ENCODE data around the gene HNRNPH2.

The HNRNPH2 gene

DNA sequence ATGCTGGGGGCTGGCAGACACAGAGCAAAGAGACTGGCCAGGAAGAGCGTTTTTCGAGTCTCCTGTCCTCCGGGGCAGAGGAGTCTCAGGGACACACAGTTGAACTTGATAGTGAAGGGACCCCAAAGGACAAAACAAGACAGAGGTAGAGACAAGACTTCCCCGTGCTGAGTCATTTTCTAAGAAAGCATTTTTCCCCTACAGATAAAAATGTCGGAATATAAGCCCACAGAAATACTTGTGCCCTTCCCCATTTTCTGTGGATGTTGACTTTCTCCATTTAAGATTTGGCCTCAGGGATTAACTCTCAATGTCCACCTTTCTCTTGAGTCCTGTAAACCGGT is 21.5 kb upstream of the HNRNPH2 start:
- Histone ChIP-seq H3K36me3 (ENCODE audit: low read depth) (peaks cover 5% of the 10 kb centered on the region), H3K9me3 (ENCODE audit: severe bottlenecking) (no peaks in the 10 kb centered on the region), H3K27ac (ENCODE audit: poor library complexity, severe bottlenecking) (no peak overlapping the region), H3K4me1 (ENCODE audit: insufficient read depth, poor library complexity, severe bottlenecking) (no peaks in the 10 kb centered on the region), H3K27me3 (ENCODE audit: insufficient read depth, poor library complexity, severe bottlenecking) (no peaks in the 10 kb centered on the region), H3K4me3 (ENCODE audit: severe bottlenecking) (no peak overlapping the region)
- TF ChIP-seq, protein P1, sequence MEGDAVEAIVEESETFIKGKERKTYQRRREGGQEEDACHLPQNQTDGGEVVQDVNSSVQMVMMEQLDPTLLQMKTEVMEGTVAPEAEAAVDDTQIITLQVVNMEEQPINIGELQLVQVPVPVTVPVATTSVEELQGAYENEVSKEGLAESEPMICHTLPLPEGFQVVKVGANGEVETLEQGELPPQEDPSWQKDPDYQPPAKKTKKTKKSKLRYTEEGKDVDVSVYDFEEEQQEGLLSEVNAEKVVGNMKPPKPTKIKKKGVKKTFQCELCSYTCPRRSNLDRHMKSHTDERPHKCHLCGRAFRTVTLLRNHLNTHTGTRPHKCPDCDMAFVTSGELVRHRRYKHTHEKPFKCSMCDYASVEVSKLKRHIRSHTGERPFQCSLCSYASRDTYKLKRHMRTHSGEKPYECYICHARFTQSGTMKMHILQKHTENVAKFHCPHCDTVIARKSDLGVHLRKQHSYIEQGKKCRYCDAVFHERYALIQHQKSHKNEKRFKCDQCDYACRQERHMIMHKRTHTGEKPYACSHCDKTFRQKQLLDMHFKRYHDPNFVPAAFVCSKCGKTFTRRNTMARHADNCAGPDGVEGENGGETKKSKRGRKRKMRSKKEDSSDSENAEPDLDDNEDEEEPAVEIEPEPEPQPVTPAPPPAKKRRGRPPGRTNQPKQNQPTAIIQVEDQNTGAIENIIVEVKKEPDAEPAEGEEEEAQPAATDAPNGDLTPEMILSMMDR (IDR thresholded peaks at IDR 0.05; ENCODE audit: poor library complexity, severe bottlenecking), result no peak
- ATAC-seq (ENCODE audit: low read depth) (no peak), DNase-seq (ENCODE audit: low spot score) (no peak)

DNA sequence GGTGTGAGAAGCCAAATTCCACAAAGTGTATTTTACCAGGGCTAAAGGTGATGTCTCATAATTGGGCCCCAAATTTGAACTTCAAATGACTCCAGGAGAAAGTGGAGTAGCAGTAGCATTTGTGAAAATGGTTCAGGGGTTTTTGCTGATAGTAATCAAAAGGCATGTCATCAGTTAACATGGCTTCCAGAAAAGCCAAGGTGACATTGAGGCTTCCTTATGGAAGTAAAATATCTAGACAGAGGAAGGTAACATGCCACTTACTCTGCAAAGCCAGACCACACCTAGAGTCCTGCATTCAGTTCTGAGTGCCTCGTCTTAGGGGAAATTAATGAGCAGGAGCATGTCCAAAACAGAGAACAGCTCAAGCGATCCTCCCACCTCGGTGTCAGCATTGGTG is 19.4 kb upstream of the HNRNPH2 start:
- H3K4me1 ChIP-seq (ENCODE audit: insufficient read depth, poor library complexity, severe bottlenecking), result no peaks in the 10 kb centered on the region
- DNase-seq (ENCODE audit: low spot score), result no peak

GRCh38 chrX:101390664-101391525 is 17.1 kb upstream of the HNRNPH2 start, which contains the start of gene RPL36A:
TSS of gene RPL36A (plus strand) at chrX:101391011. CDS start at chrX:101391044, 33 bp downstream.
- Histone ChIP-seq H3K4me3 (ENCODE audit: severe bottlenecking) (peak within 1 kb of the TSS; percentile 62), H3K4me1 (ENCODE audit: insufficient read depth, poor library complexity, severe bottlenecking) (no peaks in the 10 kb centered on the region), H3K27me3 (ENCODE audit: insufficient read depth, poor library complexity, severe bottlenecking) (no peaks in the 10 kb centered on the region), H3K27ac (ENCODE audit: poor library complexity, severe bottlenecking) (peak within 1 kb of the TSS; percentile 75), H3K9me3 (ENCODE audit: severe bottlenecking) (no peaks in the 10 kb centered on the region), H3K36me3 (ENCODE audit: low read depth) (peaks cover 46% of the 10 kb centered on the region)
- ATAC-seq (ENCODE audit: low read depth), result peak; percentile 96
- TF ChIP-seq, protein P1 (IDR thresholded peaks at IDR 0.05; ENCODE audit: poor library complexity, severe bottlenecking), result peak; percentile 78
- DNase-seq (ENCODE audit: low spot score), result peak; percentile 81

More for the DNA sequence above, 19.4 kb upstream of the HNRNPH2 start:
- H3K9me3 ChIP-seq (ENCODE audit: severe bottlenecking), result no peaks in the 10 kb centered on the region
- H3K4me3 ChIP-seq (ENCODE audit: severe bottlenecking), result no peak overlapping the region
- peaks cover 26% of the 10 kb centered on the region for H3K36me3 ChIP-seq (ENCODE audit: low read depth)
- H3K27ac ChIP-seq (ENCODE audit: poor library complexity, severe bottlenecking), result no peak overlapping the region
- no peaks in the 10 kb centered on the region for H3K27me3 ChIP-seq (ENCODE audit: insufficient read depth, poor library complexity, severe bottlenecking)
- no peak for ATAC-seq (ENCODE audit: low read depth)
- TF ChIP-seq, protein P1 (IDR thresholded peaks at IDR 0.05; ENCODE audit: poor library complexity, severe bottlenecking), result no peak

GRCh38 chrX:101391831-101392230 is 16.2 kb upstream of the HNRNPH2 start:
- Histone ChIP-seq H3K9me3 (ENCODE audit: severe bottlenecking) (no peaks in the 10 kb centered on the region), H3K27ac (ENCODE audit: poor library complexity, severe bottlenecking) (peak overlapping the region; percentile 75), H3K4me1 (ENCODE audit: insufficient read depth, poor library complexity, severe bottlenecking) (no peaks in the 10 kb centered on the region), H3K36me3 (ENCODE audit: low read depth) (peaks cover 52% of the 10 kb centered on the region), H3K27me3 (ENCODE audit: insufficient read depth, poor library complexity, severe bottlenecking) (no peaks in the 10 kb centered on the region), H3K4me3 (ENCODE audit: severe bottlenecking) (peak overlapping the region; percentile 62)
- DNase-seq (ENCODE audit: low spot score) (no peak), ATAC-seq (ENCODE audit: low read depth) (no peak)
- TF ChIP-seq, protein P1 (IDR thresholded peaks at IDR 0.05; ENCODE audit: poor library complexity, severe bottlenecking), result no peak

Measured in RWPE2 (cell line).